Activated naive CD8-positive, alpha-beta T cell treated with anti-CD3 and anti-CD28 coated beads, Interleukin-2, amount 50 U/mL, for 24 hours (primary cell): ENCODE data around the gene NALCN.

ENCODE experiments used
- ATAC-seq: fragments of 150-1000 bp; cut with Tn5 transposase; one replicate; pipeline ENCODE4 v1.10.0; 2021
- DNase-seq: peaks from one replicate; pipeline ENCODE4 v3.0.0; 2021
- H3K27ac Mint-ChIP-seq: one replicate; pipeline ENCODE4 v1.8.0; 2021; ENCODE audit warnings: mild to moderate bottlenecking, mixed read lengths
- H3K27me3 Mint-ChIP-seq: one replicate; pipeline ENCODE4 v1.8.0; 2021; ENCODE audit warnings: mixed read lengths
- H3K36me3 Mint-ChIP-seq: one replicate; pipeline ENCODE4 v1.8.0; 2021; ENCODE audit warnings: low read depth, mixed read lengths
- H3K4me1 Mint-ChIP-seq: one replicate; pipeline ENCODE4 v1.8.0; 2021; ENCODE audit warnings: mixed read lengths
- H3K4me3 Mint-ChIP-seq: one replicate; pipeline ENCODE4 v1.8.0; 2021; ENCODE audit warnings: mild to moderate bottlenecking, moderate library complexity, mixed read lengths
- H3K9me3 Mint-ChIP-seq: one replicate; pipeline ENCODE4 v1.8.0; 2021; ENCODE audit warnings: mixed read lengths

NALCN gene

GRCh38 chr13:101416181-101417042 is at the start of gene NALCN:
Gene NALCN (minus strand): TSS chr13:101416508. CDS start chr13:101399126, 17,382 bp downstream.
- Mint-ChIP-seq H3K4me3 (no peak within 1 kb of the TSS), H3K27me3 (peaks cover 43% of the 10 kb centered on the region), H3K36me3 (no peaks in the 10 kb centered on the region), H3K4me1 (no peaks in the 10 kb centered on the region), H3K9me3 (no peaks in the 10 kb centered on the region), H3K27ac (no peak within 1 kb of the TSS)
- no peak for DNase-seq
- peak; percentile 36 for ATAC-seq

GRCh38 chr13:101465877-101466276 is 49.6 kb upstream of the NALCN start:
- H3K27ac Mint-ChIP-seq: no peak overlapping the region
- H3K9me3 Mint-ChIP-seq: no peaks in the 10 kb centered on the region
- no peak for ATAC-seq
- no peak for DNase-seq
- peaks cover 7% of the 10 kb centered on the region for H3K27me3 Mint-ChIP-seq
- no peaks in the 10 kb centered on the region for H3K4me1 Mint-ChIP-seq
- H3K4me3 Mint-ChIP-seq: no peak overlapping the region
- no peaks in the 10 kb centered on the region for H3K36me3 Mint-ChIP-seq

GRCh38 chr13:101457176-101457575 is 40.9 kb upstream of the NALCN start:
- H3K36me3 Mint-ChIP-seq: no peaks in the 10 kb centered on the region
- H3K27me3 Mint-ChIP-seq: peaks cover 30% of the 10 kb centered on the region
- ATAC-seq (no peak), DNase-seq (no peak)
- no peak overlapping the region for H3K27ac Mint-ChIP-seq
- H3K4me3 Mint-ChIP-seq: no peak overlapping the region
- no peaks in the 10 kb centered on the region for H3K9me3 Mint-ChIP-seq
- H3K4me1 Mint-ChIP-seq: peaks cover 2% of the 10 kb centered on the region

- H3K9me3 Mint-ChIP-seq: no peaks in the 10 kb centered on the region
- H3K27ac Mint-ChIP-seq: no peak overlapping the region
- H3K4me1 Mint-ChIP-seq: peaks cover 2% of the 10 kb centered on the region
- H3K4me3 Mint-ChIP-seq: no peak overlapping the region
- ATAC-seq (no peak), DNase-seq (no peak)
- no peaks in the 10 kb centered on the region for H3K36me3 Mint-ChIP-seq
- peaks cover 34% of the 10 kb centered on the region for H3K27me3 Mint-ChIP-seq
Measured at GRCh38 chr13:101455863-101456262, 39.6 kb upstream of the NALCN start.

GRCh38 chr13:101454767-101455166 is 38.5 kb upstream of the NALCN start:
- peaks cover 2% of the 10 kb centered on the region for H3K4me1 Mint-ChIP-seq
- H3K9me3 Mint-ChIP-seq: no peaks in the 10 kb centered on the region
- DNase-seq (no peak), ATAC-seq (no peak)
- H3K27me3 Mint-ChIP-seq: peaks cover 34% of the 10 kb centered on the region
- H3K27ac Mint-ChIP-seq: no peak overlapping the region
- no peaks in the 10 kb centered on the region for H3K36me3 Mint-ChIP-seq
- H3K4me3 Mint-ChIP-seq: no peak overlapping the region

GRCh38 chr13:101453784-101454201 is 37.5 kb upstream of the NALCN start:
- peaks cover 2% of the 10 kb centered on the region for H3K4me1 Mint-ChIP-seq
- no peak overlapping the region for H3K4me3 Mint-ChIP-seq
- no peak for DNase-seq
- peaks cover 33% of the 10 kb centered on the region for H3K27me3 Mint-ChIP-seq
- no peak overlapping the region for H3K27ac Mint-ChIP-seq
- no peaks in the 10 kb centered on the region for H3K9me3 Mint-ChIP-seq
- H3K36me3 Mint-ChIP-seq: no peaks in the 10 kb centered on the region
- ATAC-seq: no peak

- Mint-ChIP-seq H3K9me3 (no peaks in the 10 kb centered on the region), H3K4me3 (no peak within 1 kb of the TSS), H3K36me3 (no peaks in the 10 kb centered on the region), H3K27ac (no peak within 1 kb of the TSS), H3K27me3 (peaks cover 31% of the 10 kb centered on the region), H3K4me1 (peaks cover 2% of the 10 kb centered on the region)
- ATAC-seq: no peak
- DNase-seq: no peak
Measured at GRCh38 chr13:101452519-101453485, 36.5 kb upstream of the NALCN start, which contains the start of gene ITGBL1. Gene ITGBL1 (plus strand): TSS chr13:101452675. CDS start chr13:101452834, 159 bp downstream.

- Mint-ChIP-seq H3K27ac (no peak overlapping the region), H3K9me3 (no peaks in the 10 kb centered on the region), H3K36me3 (no peaks in the 10 kb centered on the region), H3K4me1 (peaks cover 2% of the 10 kb centered on the region), H3K27me3 (peaks cover 31% of the 10 kb centered on the region), H3K4me3 (no peak overlapping the region)
- ATAC-seq: no peak
- no peak for DNase-seq
Measured at GRCh38 chr13:101451641-101452040, 35.3 kb upstream of the NALCN start.

- no peak overlapping the region for H3K27ac Mint-ChIP-seq
- no peaks in the 10 kb centered on the region for H3K9me3 Mint-ChIP-seq
- peaks cover 29% of the 10 kb centered on the region for H3K27me3 Mint-ChIP-seq
- H3K4me1 Mint-ChIP-seq: peaks cover 2% of the 10 kb centered on the region
- no peak overlapping the region for H3K4me3 Mint-ChIP-seq
- H3K36me3 Mint-ChIP-seq: no peaks in the 10 kb centered on the region
- no peak for ATAC-seq
- no peak for DNase-seq
Measured at GRCh38 chr13:101450749-101451130, 34.4 kb upstream of the NALCN start.

- Mint-ChIP-seq H3K4me3 (no peak overlapping the region), H3K27me3 (peaks cover 29% of the 10 kb centered on the region), H3K9me3 (no peaks in the 10 kb centered on the region), H3K4me1 (peaks cover 2% of the 10 kb centered on the region), H3K27ac (no peak overlapping the region), H3K36me3 (no peaks in the 10 kb centered on the region)
- DNase-seq (no peak), ATAC-seq (no peak)
Measured at GRCh38 chr13:101449790-101450748, 33.8 kb upstream of the NALCN start.

GRCh38 chr13:101447852-101448251 is 31.5 kb upstream of the NALCN start:
- H3K27ac Mint-ChIP-seq: no peak overlapping the region
- H3K4me3 Mint-ChIP-seq: no peak overlapping the region
- no peaks in the 10 kb centered on the region for H3K4me1 Mint-ChIP-seq
- DNase-seq (no peak), ATAC-seq (no peak)
- H3K27me3 Mint-ChIP-seq: peaks cover 10% of the 10 kb centered on the region
- no peaks in the 10 kb centered on the region for H3K9me3 Mint-ChIP-seq
- no peaks in the 10 kb centered on the region for H3K36me3 Mint-ChIP-seq

GRCh38 chr13:101434486-101434885 is 18.2 kb upstream of the NALCN start:
- Mint-ChIP-seq H3K4me1 (no peaks in the 10 kb centered on the region), H3K4me3 (no peak overlapping the region)

GRCh38 chr13:101433895-101434294 is 17.6 kb upstream of the NALCN start:
- no peak for ATAC-seq
- H3K4me1 Mint-ChIP-seq: no peaks in the 10 kb centered on the region
- no peaks in the 10 kb centered on the region for H3K9me3 Mint-ChIP-seq
- no peak overlapping the region for H3K27ac Mint-ChIP-seq
- H3K27me3 Mint-ChIP-seq: peaks cover 4% of the 10 kb centered on the region
- no peaks in the 10 kb centered on the region for H3K36me3 Mint-ChIP-seq
- DNase-seq: no peak
- H3K4me3 Mint-ChIP-seq: no peak overlapping the region

More at GRCh38 chr13:101434486-101434885, 18.2 kb upstream of the NALCN start:
- Mint-ChIP-seq H3K36me3 (no peaks in the 10 kb centered on the region), H3K9me3 (no peaks in the 10 kb centered on the region), H3K27me3 (peaks cover 4% of the 10 kb centered on the region), H3K27ac (no peak overlapping the region)
- DNase-seq (no peak), ATAC-seq (no peak)

- no peak for ATAC-seq
- Mint-ChIP-seq H3K4me1 (no peaks in the 10 kb centered on the region), H3K9me3 (no peaks in the 10 kb centered on the region), H3K4me3 (no peak overlapping the region), H3K27ac (no peak overlapping the region), H3K27me3 (peaks cover 6% of the 10 kb centered on the region), H3K36me3 (no peaks in the 10 kb centered on the region)
- DNase-seq: no peak
Measured at GRCh38 chr13:101429733-101430132, 13.4 kb upstream of the NALCN start.
